Endothelial cell of umbilical vein (primary cell): ENCODE measurements around the gene KIAA1755. TPM values are rescaled to one million over a fixed set of nuclear protein-coding genes. Genes with fewer than 3 reads are reported as not detected.

Experiments
- BruUV-seq: library from RNA; stranded (reverse); fragments of 400-500 nt; replicated peaks from 2 replicates; lab custom pipeline; 2021; lab: Mats Ljungman, UMichigan
- CTCF ChIA-PET: fragments of 300-600, 350-600 bp; sonication (Branson Sonifier 250); formaldehyde crosslinking; loops from one replicate; lab custom pipeline; 2021; ENCODE audit warnings: antibody characterized with exemption, inconsistent platforms; lab: Charles Lee
- POLR2A ChIA-PET: fragments of 300-600, 350-600 bp; sonication (Branson Sonifier 250); formaldehyde crosslinking; loops from one replicate; lab custom pipeline; 2021; ENCODE audit warnings: antibody characterized with exemption, inconsistent platforms; lab: Charles Lee
- DNase-seq: peaks from one replicate; pipeline ENCODE4 v3.0.0-alpha.2; 2011; ENCODE audit warnings: low read depth, low spot score
- FAIRE-seq: peaks from 2 replicates; lab custom pipeline; 2011; peaks lifted over from hg19 to GRCh38; lab: Jason Lieb, UNC
- H2AFZ ChIP-seq: 2 replicates; pipeline ENCODE4 v1.6.0; 2012; ENCODE audit warnings: low read depth, low read length, control low read depth, inconsistent platforms
- H3K27ac ChIP-seq: 2 replicates; pipeline ENCODE4 v1.5.1; 2011; ENCODE audit warnings: low read depth, mild to moderate bottlenecking, control low read depth, low read length, moderate library complexity; ENCODE audit not compliant: insufficient read depth
- H3K27me3 ChIP-seq, 2 experiments: 2 replicates each; pipeline versions ENCODE4 v1.6.0 to v1.6.1; 2011; ENCODE audit warnings: low read length in 2 of 2, mixed read lengths in 1 of 2; ENCODE audit not compliant: control insufficient read depth in 2 of 2, insufficient read depth in 2 of 2
- H3K36me3 ChIP-seq, 2 experiments: 2 replicates in 1 of 2; 3 replicates in 1 of 2; pipeline ENCODE4 v1.5.1; 2011; ENCODE audit warnings: low read length in 2 of 2, mild to moderate bottlenecking in 1 of 2, moderate library complexity in 1 of 2; ENCODE audit not compliant: control insufficient read depth in 2 of 2, insufficient read depth in 2 of 2; ENCODE audit errors: extremely low read depth in 1 of 2
- H3K4me1 ChIP-seq: 3 replicates; pipeline ENCODE4 v1.5.1; 2011; ENCODE audit warnings: mild to moderate bottlenecking, low read length; ENCODE audit not compliant: control insufficient read depth, insufficient read depth; ENCODE audit errors: extremely low read depth
- H3K4me2 ChIP-seq: 2 replicates; pipeline ENCODE4 v1.6.1; 2011; ENCODE audit warnings: low read length, control low read depth, mixed read lengths; ENCODE audit not compliant: insufficient read depth
- H3K4me3 ChIP-seq, 3 experiments: fragments of 200-600 bp in 1 of 3; sonication (generic), shearing (Covaris generic) in 1 of 3; replicated peaks in 1 of 3; 2 replicates each; pipeline ENCODE4 v1.5.1; 2011 to 2016; ENCODE audit warnings: control low read depth in 3 of 3, low read length in 3 of 3, mild to moderate bottlenecking in 2 of 3, inconsistent platforms in 1 of 3, low read depth in 1 of 3, moderate library complexity in 1 of 3; ENCODE audit not compliant: insufficient read depth in 1 of 3
- H3K79me2 ChIP-seq: 2 replicates; pipeline ENCODE4 v1.6.0; 2012; ENCODE audit warnings: low read length, inconsistent platforms; ENCODE audit not compliant: control insufficient read depth, insufficient read depth
- H3K9ac ChIP-seq: replicated peaks from 2 replicates; pipeline ENCODE3; 2011; ENCODE audit warnings: low read length, control low read depth; ENCODE audit not compliant: insufficient read depth; ENCODE audit errors: extremely low read depth
- H3K9me1 ChIP-seq: replicated peaks from 3 replicates; pipeline ENCODE4 v1.6.0; 2011; ENCODE audit warnings: mild to moderate bottlenecking, low read length; ENCODE audit not compliant: control insufficient read depth, insufficient read depth; ENCODE audit errors: extremely low read depth
- H3K9me3 ChIP-seq: replicated peaks from 2 replicates; pipeline ENCODE4 v1.5.1; 2012; ENCODE audit warnings: low read length, inconsistent platforms; ENCODE audit not compliant: control insufficient read depth, insufficient read depth
- H4K20me1 ChIP-seq: replicated peaks from 2 replicates; pipeline ENCODE3; 2011; ENCODE audit warnings: mild to moderate bottlenecking, low read length; ENCODE audit not compliant: control insufficient read depth, insufficient read depth; ENCODE audit errors: extremely low read depth
- EZH2 ChIP-seq: IDR thresholded peaks from 2 replicates; pipeline ENCODE4 v1.6.1; 2012; ENCODE audit warnings: borderline replicate concordance, low read depth, mild to moderate bottlenecking, moderate library complexity, low read length, inconsistent platforms; ENCODE audit not compliant: severe bottlenecking
- FOS ChIP-seq: IDR thresholded peaks from 2 replicates; pipeline ENCODE4 v1.6.1; 2011; ENCODE audit warnings: mild to moderate bottlenecking, low read length, moderate library complexity, borderline replicate concordance; ENCODE audit not compliant: insufficient read depth
- GATA2 ChIP-seq: IDR thresholded peaks from 2 replicates; pipeline ENCODE4 v1.7.0; 2011; ENCODE audit warnings: low read depth, mild to moderate bottlenecking, moderate library complexity, mixed read lengths, low read length; ENCODE audit not compliant: insufficient read length, insufficient read depth
- JUN ChIP-seq: IDR thresholded peaks from 2 replicates; pipeline ENCODE4 v1.6.1; 2011; ENCODE audit warnings: borderline replicate concordance, low read depth; ENCODE audit not compliant: insufficient read length, insufficient read depth
- MYC ChIP-seq: IDR thresholded peaks from one replicate; pipeline ENCODE4 v1.6.1; 2011; ENCODE audit warnings: mild to moderate bottlenecking, low read depth, low read length
- POLR2A ChIP-seq: IDR thresholded peaks from 2 replicates; pipeline ENCODE4 v1.6.1; 2012; ENCODE audit warnings: low read depth, mild to moderate bottlenecking, control low read depth, low read length
- POLR2AphosphoS5 ChIP-seq: IDR thresholded peaks from 2 replicates; pipeline ENCODE4 v1.6.1; 2012; ENCODE audit warnings: low read depth, mild to moderate bottlenecking, control low read depth, low read length, moderate library complexity; ENCODE audit not compliant: insufficient read depth
- dilution Hi-C: fragments of 300-500 bp; cut with MboI; formaldehyde crosslinking; loops from one replicate; pipeline ENCODE4 v1.15.0; 2019; ENCODE audit warnings: low sequenced_read_pairs; ENCODE audit not compliant: extremely low pct_ligation_motif_present
- intact Hi-C: fragments of 100-400 bp; cut with micrococcal nuclease; formaldehyde crosslinking; loops from one replicate; pipeline ENCODE4 v1.10.0; 2022
- polyA plus RNA-seq, 4 experiments: library from polyadenylated mRNA; depleted of rRNA in 3 of 4; stranded (reverse) in 3 of 4; unstranded in 1 of 4; fragments of >200 nt; gene quantifications; 2 replicates each; pipeline versions ENCODE4 v1.2.1 to v1.2.3, GENCODE V29; 2011 to 2012; ENCODE audit warnings: missing spikeins in 1 of 4
- total RNA-seq: library from RNA; stranded (reverse); gene quantifications from 2 replicates; pipeline ENCODE4 v1.2.3, GENCODE V29; 2021
- TF ChIP-seq, protein P1 (sequence below), 2 donors: IDR thresholded peaks; 1 replicate in 1 of 2; 2 replicates in 1 of 2; pipeline ENCODE4 v1.5.1; 2011; ENCODE audit warnings: low read length in 2 of 2, mild to moderate bottlenecking in 2 of 2, moderate library complexity in 2 of 2, control low read depth in 1 of 2, inconsistent platforms in 1 of 2, low read depth in 1 of 2; ENCODE audit not compliant: insufficient read depth in 1 of 2; ENCODE audit errors: extremely low read depth in 1 of 2
- TF ChIP-seq, protein P2 (sequence below): IDR thresholded peaks from 2 replicates; pipeline ENCODE4 v1.6.1; 2011; ENCODE audit not compliant: insufficient read depth, insufficient read length

Gene KIAA1755
- total and polyA plus RNA-seq, 2 donors (not counting 3 experiments of a cell fraction or from before 2014, with no cell fraction given): 0.36 to 0.51 TPM

- dilution Hi-C loops (no loop called here), intact Hi-C loops (no loop called here)
- CTCF ChIA-PET: interaction anchor here (1.2 to 2.7 kb wide), 4 partner anchors 12 to 639 kb away, joined by 3 to 11 read pairs (median 4); no protein-coding TSS in a partner anchor
- no peaks in the 10 kb centered on the region for H3K9me1 ChIP-seq
- H3K4me2 ChIP-seq: no peak overlapping the region
- H4K20me1 ChIP-seq: no peaks in the 10 kb centered on the region
- no peak overlapping the region for H2AFZ ChIP-seq
- H3K9me3 ChIP-seq: no peaks in the 10 kb centered on the region
- H3K27ac ChIP-seq: no peak overlapping the region
- BruUV-seq: no TSS peak
- FAIRE-seq (no peak), DNase-seq (no peak)
- TF ChIP-seq POLR2A: no peak
- no peak for TF ChIP-seq MYC
- TF ChIP-seq EZH2: no peak
- TF ChIP-seq JUN: no peak
- TF ChIP-seq, protein P1, sequence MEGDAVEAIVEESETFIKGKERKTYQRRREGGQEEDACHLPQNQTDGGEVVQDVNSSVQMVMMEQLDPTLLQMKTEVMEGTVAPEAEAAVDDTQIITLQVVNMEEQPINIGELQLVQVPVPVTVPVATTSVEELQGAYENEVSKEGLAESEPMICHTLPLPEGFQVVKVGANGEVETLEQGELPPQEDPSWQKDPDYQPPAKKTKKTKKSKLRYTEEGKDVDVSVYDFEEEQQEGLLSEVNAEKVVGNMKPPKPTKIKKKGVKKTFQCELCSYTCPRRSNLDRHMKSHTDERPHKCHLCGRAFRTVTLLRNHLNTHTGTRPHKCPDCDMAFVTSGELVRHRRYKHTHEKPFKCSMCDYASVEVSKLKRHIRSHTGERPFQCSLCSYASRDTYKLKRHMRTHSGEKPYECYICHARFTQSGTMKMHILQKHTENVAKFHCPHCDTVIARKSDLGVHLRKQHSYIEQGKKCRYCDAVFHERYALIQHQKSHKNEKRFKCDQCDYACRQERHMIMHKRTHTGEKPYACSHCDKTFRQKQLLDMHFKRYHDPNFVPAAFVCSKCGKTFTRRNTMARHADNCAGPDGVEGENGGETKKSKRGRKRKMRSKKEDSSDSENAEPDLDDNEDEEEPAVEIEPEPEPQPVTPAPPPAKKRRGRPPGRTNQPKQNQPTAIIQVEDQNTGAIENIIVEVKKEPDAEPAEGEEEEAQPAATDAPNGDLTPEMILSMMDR (IDR thresholded peaks at IDR 0.05; ENCODE audit: extremely low read depth in 1 of 2, insufficient read depth in 1 of 2, low read depth in 1 of 2, low read length in 2 of 2): no peak
- TF ChIP-seq, protein P2, sequence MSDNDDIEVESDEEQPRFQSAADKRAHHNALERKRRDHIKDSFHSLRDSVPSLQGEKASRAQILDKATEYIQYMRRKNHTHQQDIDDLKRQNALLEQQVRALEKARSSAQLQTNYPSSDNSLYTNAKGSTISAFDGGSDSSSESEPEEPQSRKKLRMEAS: no peak
- TF ChIP-seq FOS: no peak
- no peak for TF ChIP-seq GATA2
- no peak for TF ChIP-seq POLR2AphosphoS5
- H3K9ac ChIP-seq: no peak overlapping the region
- POLR2A ChIA-PET: no interaction called here
- no peak overlapping the region for H3K4me3 ChIP-seq
- no peaks in the 10 kb centered on the region for H3K79me2 ChIP-seq
- H3K4me1 ChIP-seq: no peaks in the 10 kb centered on the region
- H3K36me3 ChIP-seq: no peaks in the 10 kb centered on the region
- H3K27me3 ChIP-seq: peaks cover 0 to 2% of the 10 kb centered on the region in 2 experiments
Observed at GRCh38 chr20:38202982-38203293, 57.6 kb downstream of the KIAA1755 start.
